GM23338 (cell line): ENCODE results near the gene NME3. TPM values are rescaled to one million over a fixed set of nuclear protein-coding genes. Genes with fewer than 3 reads are reported as not detected.

Source experiments
- ATAC-seq: fragments of 200-7000 bp; cut with Tn5 transposase; 3 replicates; pipeline ENCODE4 v1.9.1; 2020
- DNase-seq: peaks from one replicate; pipeline ENCODE4 v3.0.0-alpha.2; 2015; ENCODE audit warnings: low spot score
- H2AFZ ChIP-seq: fragments of 200-600 bp; sonication (generic); 2 replicates; pipeline ENCODE4 v1.8.0; 2016; ENCODE audit warnings: antibody characterized with exemption, mild to moderate bottlenecking, moderate library complexity
- H3F3A ChIP-seq: fragments of 200-600 bp; sonication (generic); replicated peaks from 2 replicates; pipeline ENCODE4 v1.8.0; 2017; ENCODE audit warnings: antibody characterized with exemption, mixed run types, low read depth
- H3K27ac ChIP-seq: fragments of 200-600 bp; sonication (generic); 2 replicates; pipeline ENCODE4 v1.6.1; 2016; ENCODE audit warnings: low read depth
- H3K27me3 ChIP-seq: fragments of 200-600 bp; sonication (generic); 2 replicates; pipeline ENCODE4 v1.8.0; 2016; ENCODE audit warnings: mild to moderate bottlenecking, mixed run types, moderate library complexity; ENCODE audit not compliant: insufficient read depth
- H3K36me3 ChIP-seq: fragments of 200-600 bp; sonication (generic); 2 replicates; pipeline ENCODE4 v1.8.0; 2016; ENCODE audit warnings: mild to moderate bottlenecking; ENCODE audit not compliant: insufficient read depth
- H3K4me1 ChIP-seq: fragments of 200-600 bp; sonication (generic); 2 replicates; pipeline ENCODE4 v1.8.0; 2016; ENCODE audit warnings: mild to moderate bottlenecking, moderate library complexity; ENCODE audit not compliant: insufficient read depth
- H3K4me2 ChIP-seq: fragments of 200-600 bp; sonication (generic); 2 replicates; pipeline ENCODE4 v1.7.1; 2017; ENCODE audit warnings: mixed run types
- H3K4me3 ChIP-seq: fragments of 200-600 bp; sonication (generic); 2 replicates; pipeline ENCODE4 v1.6.1; 2016; ENCODE audit warnings: mixed run types
- H3K79me2 ChIP-seq: fragments of 200-600 bp; sonication (generic); replicated peaks from 2 replicates; pipeline ENCODE4 v1.8.0; 2017; ENCODE audit warnings: mild to moderate bottlenecking; ENCODE audit not compliant: insufficient read depth
- H3K9me2 ChIP-seq: fragments of 200-600 bp; sonication (generic); 2 replicates; pipeline ENCODE4 v1.8.0; 2017; ENCODE audit not compliant: insufficient read depth
- H4K20me1 ChIP-seq: fragments of 200-600 bp; sonication (generic); replicated peaks from 2 replicates; pipeline ENCODE4 v1.8.0; 2017; ENCODE audit warnings: mild to moderate bottlenecking; ENCODE audit not compliant: insufficient read depth
- H3K27ac Mint-ChIP-seq: 2 replicates; pipeline ENCODE4 v1.8.0; 2020; ENCODE audit warnings: inconsistent platforms, mild to moderate bottlenecking, moderate library complexity, mixed read lengths
- H3K27me3 Mint-ChIP-seq: 3 replicates; pipeline ENCODE4 v1.8.0; 2022; ENCODE audit warnings: low read depth, mild to moderate bottlenecking, moderate library complexity, mixed read lengths, inconsistent platforms; ENCODE audit not compliant: insufficient read depth, poor library complexity
- H3K36me3 Mint-ChIP-seq: 3 replicates; pipeline ENCODE4 v1.8.0; 2021; ENCODE audit warnings: low read depth, mild to moderate bottlenecking, inconsistent platforms, moderate library complexity, mixed read lengths
- H3K4me1 Mint-ChIP-seq: 3 replicates; pipeline ENCODE4 v1.8.0; 2020; ENCODE audit warnings: mild to moderate bottlenecking, inconsistent platforms, mixed read lengths
- H3K4me3 Mint-ChIP-seq: 3 replicates; pipeline ENCODE4 v1.8.0; 2021; ENCODE audit warnings: moderate library complexity, mild to moderate bottlenecking, inconsistent platforms, mixed read lengths
- H3K9me3 Mint-ChIP-seq: 3 replicates; pipeline ENCODE4 v1.8.0; 2020; ENCODE audit warnings: moderate library complexity, mild to moderate bottlenecking, inconsistent platforms, mixed read lengths
- CREB1 ChIP-seq: fragments of 250-450 bp; sonication (Bioruptor Pico); IDR thresholded peaks from 2 replicates; pipeline ENCODE4 v1.5.0; 2020; ENCODE audit warnings: low read depth, mild to moderate bottlenecking, moderate library complexity
- EZH2 ChIP-seq: fragments of 200-600 bp; sonication (generic); IDR thresholded peaks from one replicate; pipeline ENCODE4 v1.8.0; 2017; ENCODE audit warnings: antibody characterized with exemption, mild to moderate bottlenecking, low read depth; ENCODE audit not compliant: unreplicated experiment
- EZH2phosphoT487 ChIP-seq: fragments of 200-600 bp; sonication (generic); IDR thresholded peaks from one replicate; pipeline ENCODE4 v1.8.1; 2018; ENCODE audit warnings: antibody characterized with exemption; ENCODE audit not compliant: unreplicated experiment
- NANOG ChIP-seq: IDR thresholded peaks from 2 replicates; pipeline ENCODE4 v1.6.1; 2016; ENCODE audit warnings: antibody characterized with exemption, borderline replicate concordance
- STAT1 ChIP-seq: IDR thresholded peaks from one replicate; pipeline ENCODE4 v1.6.1; 2016; ENCODE audit warnings: antibody characterized with exemption; ENCODE audit not compliant: unreplicated experiment
- ZNF331 ChIP-seq: fragments of 250-450 bp; sonication (Bioruptor Pico); IDR thresholded peaks from 2 replicates; pipeline ENCODE4 v1.5.0; 2020; ENCODE audit warnings: low read depth, mild to moderate bottlenecking, moderate library complexity
- polyA plus RNA-seq: library from polyadenylated mRNA; unstranded; fragments of >200 nt; fragmentation: Nextera tagmentation; extraction: Ambion mirVana; gene quantifications from 2 replicates; pipeline ENCODE4 v1.2.1, GENCODE V29; 2016
- total RNA-seq: library from RNA; depleted of rRNA; stranded (reverse); fragments of >200 nt; shearing (Covaris generic); gene quantifications from 2 replicates; pipeline ENCODE4 v1.2.3, GENCODE V29; 2014
- TF ChIP-seq, protein P1 (sequence below), 2 experiments: fragments of 200-600 bp in 1 of 2; sonication (generic) in 1 of 2; conservative IDR thresholded peaks; 2 replicates each; pipeline versions ENCODE4 v1.5.1 to v1.6.1; 2016 to 2017; ENCODE audit warnings: antibody characterized with exemption in 2 of 2, low read depth in 2 of 2, mild to moderate bottlenecking in 2 of 2, moderate library complexity in 1 of 2
- TF ChIP-seq, protein P2 (sequence below): IDR thresholded peaks from one replicate; pipeline ENCODE4 v1.6.1; 2018; ENCODE audit warnings: antibody characterized with exemption; ENCODE audit not compliant: unreplicated experiment

NME3 gene
- total and polyA plus RNA-seq, 2 experiments from 2014 or later, result 95.3 to 130 TPM

DNA sequence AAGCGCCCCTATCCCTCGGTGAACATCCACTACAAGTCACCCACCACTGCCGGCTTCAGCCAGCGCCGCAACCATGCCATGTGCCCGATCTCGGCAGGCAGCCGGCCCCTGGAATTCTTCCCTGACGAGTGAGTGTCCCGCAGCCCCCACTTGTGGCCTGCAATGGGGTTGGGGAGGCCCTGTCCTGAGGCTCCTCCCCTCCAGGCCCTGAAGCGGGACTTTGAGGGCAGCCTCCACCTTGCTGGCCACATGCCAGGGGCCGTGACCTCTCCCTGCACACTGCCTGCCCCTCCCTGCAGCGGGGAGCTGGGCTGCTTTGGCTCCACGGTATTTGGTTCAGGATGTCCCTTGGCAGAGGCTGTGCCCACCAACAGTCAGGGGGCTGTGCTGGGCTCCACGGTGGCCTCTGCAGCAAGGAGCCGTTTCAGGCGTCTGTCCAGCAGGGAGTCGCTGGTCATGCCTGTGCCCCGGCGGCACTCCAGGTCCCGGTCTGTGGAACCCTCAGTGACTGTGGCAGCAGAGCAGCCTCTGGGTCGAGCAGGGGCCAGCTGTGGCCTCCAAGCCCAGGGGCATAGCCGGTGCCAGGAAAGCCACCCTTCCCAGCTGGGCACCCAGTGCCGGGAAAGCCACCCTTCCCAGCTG lies 8.3 kb downstream of the NME3 start:
- Mint-ChIP-seq H3K9me3 (no peaks in the 10 kb centered on the region), H3K4me3 (no peak overlapping the region), H3K36me3 (peaks cover 12% of the 10 kb centered on the region), H3K27me3 (peaks cover 11% of the 10 kb centered on the region), H3K27ac (no peak overlapping the region), H3K4me1 (no peaks in the 10 kb centered on the region)
- H3K9me2 ChIP-seq, result no peaks in the 10 kb centered on the region
- TF ChIP-seq EZH2phosphoT487, result no peak
- TF ChIP-seq NANOG, result no peak
- TF ChIP-seq STAT1, result no peak
- TF ChIP-seq, protein P1, sequence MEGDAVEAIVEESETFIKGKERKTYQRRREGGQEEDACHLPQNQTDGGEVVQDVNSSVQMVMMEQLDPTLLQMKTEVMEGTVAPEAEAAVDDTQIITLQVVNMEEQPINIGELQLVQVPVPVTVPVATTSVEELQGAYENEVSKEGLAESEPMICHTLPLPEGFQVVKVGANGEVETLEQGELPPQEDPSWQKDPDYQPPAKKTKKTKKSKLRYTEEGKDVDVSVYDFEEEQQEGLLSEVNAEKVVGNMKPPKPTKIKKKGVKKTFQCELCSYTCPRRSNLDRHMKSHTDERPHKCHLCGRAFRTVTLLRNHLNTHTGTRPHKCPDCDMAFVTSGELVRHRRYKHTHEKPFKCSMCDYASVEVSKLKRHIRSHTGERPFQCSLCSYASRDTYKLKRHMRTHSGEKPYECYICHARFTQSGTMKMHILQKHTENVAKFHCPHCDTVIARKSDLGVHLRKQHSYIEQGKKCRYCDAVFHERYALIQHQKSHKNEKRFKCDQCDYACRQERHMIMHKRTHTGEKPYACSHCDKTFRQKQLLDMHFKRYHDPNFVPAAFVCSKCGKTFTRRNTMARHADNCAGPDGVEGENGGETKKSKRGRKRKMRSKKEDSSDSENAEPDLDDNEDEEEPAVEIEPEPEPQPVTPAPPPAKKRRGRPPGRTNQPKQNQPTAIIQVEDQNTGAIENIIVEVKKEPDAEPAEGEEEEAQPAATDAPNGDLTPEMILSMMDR (conservative IDR thresholded peaks at IDR 0.05; ENCODE audit: low read depth in 2 of 2), result no peak
- no peak for TF ChIP-seq CREB1 (CRISPR knock-in tag)
- no peak for TF ChIP-seq EZH2
- H3K36me3 ChIP-seq, result no peaks in the 10 kb centered on the region
- DNase-seq, result no peak
- H4K20me1 ChIP-seq, result no peaks in the 10 kb centered on the region
- no peak overlapping the region for H3K4me3 ChIP-seq
- H3K4me2 ChIP-seq, result no peak overlapping the region
- H3K27ac ChIP-seq, result no peak overlapping the region
- H3K27me3 ChIP-seq, result no peaks in the 10 kb centered on the region
- 0 out of 2 replicates have a peak, but pooled peaks cover 3% of the 10 kb centered on the region for H3F3A ChIP-seq
- ATAC-seq, result peak; percentile 4
- H2AFZ ChIP-seq, result no peak overlapping the region
- H3K79me2 ChIP-seq, result no peaks in the 10 kb centered on the region
- H3K4me1 ChIP-seq, result no peaks in the 10 kb centered on the region; the same call in 1 of the 2 replicates

DNA sequence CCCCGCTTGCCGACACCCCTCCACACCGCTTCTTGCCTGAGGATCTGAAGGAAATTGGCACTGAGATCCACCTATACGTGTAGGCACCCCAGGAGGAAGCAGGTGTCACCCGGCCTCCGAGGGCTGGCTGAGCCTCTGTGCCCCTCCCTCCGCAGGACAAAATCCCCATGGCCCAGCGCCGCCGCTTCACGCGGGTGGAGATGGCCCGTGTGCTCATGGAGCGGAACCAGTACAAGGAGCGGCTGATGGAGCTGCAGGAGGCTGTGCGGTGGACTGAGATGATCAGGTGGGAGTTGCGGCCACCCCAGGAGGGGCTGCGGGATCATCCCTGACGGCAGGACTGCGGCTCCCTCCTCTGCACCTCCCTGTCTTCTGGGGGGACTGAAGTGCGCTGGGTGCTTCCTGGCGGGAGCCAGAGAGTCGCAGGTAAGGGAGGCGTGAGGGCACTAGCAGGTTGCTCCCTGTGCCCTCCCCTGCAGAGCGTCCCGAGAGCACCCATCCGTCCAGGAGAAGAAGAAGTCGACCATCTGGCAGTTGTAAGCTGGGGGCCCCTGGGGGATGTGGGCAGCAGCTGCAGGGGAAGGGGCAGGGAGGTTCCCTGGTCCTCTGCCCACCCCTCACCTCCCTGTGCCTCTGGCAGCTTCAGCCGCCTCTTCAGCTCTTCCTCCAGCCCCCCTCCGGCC lies 9.0 kb downstream of the NME3 start:
- Mint-ChIP-seq H3K27me3 (peaks cover 11% of the 10 kb centered on the region), H3K4me3 (no peak overlapping the region), H3K9me3 (no peaks in the 10 kb centered on the region; the same call in 2 of the 3 replicates), H3K4me1 (no peaks in the 10 kb centered on the region), H3K27ac (no peak overlapping the region), H3K36me3 (peaks cover 12% of the 10 kb centered on the region)
- no peaks in the 10 kb centered on the region for H3K27me3 ChIP-seq
- H3K4me3 ChIP-seq, result no peak overlapping the region
- H3K36me3 ChIP-seq, result no peaks in the 10 kb centered on the region
- H2AFZ ChIP-seq, result no peak overlapping the region
- no peak for TF ChIP-seq STAT1
- no peak for TF ChIP-seq NANOG
- no peak for TF ChIP-seq CREB1 (CRISPR knock-in tag)
- TF ChIP-seq ZNF331 (CRISPR knock-in tag), result no peak
- no peak for TF ChIP-seq EZH2
- TF ChIP-seq, protein P2, sequence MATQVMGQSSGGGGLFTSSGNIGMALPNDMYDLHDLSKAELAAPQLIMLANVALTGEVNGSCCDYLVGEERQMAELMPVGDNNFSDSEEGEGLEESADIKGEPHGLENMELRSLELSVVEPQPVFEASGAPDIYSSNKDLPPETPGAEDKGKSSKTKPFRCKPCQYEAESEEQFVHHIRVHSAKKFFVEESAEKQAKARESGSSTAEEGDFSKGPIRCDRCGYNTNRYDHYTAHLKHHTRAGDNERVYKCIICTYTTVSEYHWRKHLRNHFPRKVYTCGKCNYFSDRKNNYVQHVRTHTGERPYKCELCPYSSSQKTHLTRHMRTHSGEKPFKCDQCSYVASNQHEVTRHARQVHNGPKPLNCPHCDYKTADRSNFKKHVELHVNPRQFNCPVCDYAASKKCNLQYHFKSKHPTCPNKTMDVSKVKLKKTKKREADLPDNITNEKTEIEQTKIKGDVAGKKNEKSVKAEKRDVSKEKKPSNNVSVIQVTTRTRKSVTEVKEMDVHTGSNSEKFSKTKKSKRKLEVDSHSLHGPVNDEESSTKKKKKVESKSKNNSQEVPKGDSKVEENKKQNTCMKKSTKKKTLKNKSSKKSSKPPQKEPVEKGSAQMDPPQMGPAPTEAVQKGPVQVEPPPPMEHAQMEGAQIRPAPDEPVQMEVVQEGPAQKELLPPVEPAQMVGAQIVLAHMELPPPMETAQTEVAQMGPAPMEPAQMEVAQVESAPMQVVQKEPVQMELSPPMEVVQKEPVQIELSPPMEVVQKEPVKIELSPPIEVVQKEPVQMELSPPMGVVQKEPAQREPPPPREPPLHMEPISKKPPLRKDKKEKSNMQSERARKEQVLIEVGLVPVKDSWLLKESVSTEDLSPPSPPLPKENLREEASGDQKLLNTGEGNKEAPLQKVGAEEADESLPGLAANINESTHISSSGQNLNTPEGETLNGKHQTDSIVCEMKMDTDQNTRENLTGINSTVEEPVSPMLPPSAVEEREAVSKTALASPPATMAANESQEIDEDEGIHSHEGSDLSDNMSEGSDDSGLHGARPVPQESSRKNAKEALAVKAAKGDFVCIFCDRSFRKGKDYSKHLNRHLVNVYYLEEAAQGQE, result no peak
- TF ChIP-seq EZH2phosphoT487, result no peak
- no peak overlapping the region for H3K4me2 ChIP-seq
- no peaks in the 10 kb centered on the region for H3K9me2 ChIP-seq
- no peaks in the 10 kb centered on the region for H4K20me1 ChIP-seq
- no peak for DNase-seq
- H3K79me2 ChIP-seq, result no peaks in the 10 kb centered on the region
- no peak for ATAC-seq
- H3K4me1 ChIP-seq, result no peaks in the 10 kb centered on the region; the same call in 1 of the 2 replicates
- H3F3A ChIP-seq, result 0 out of 2 replicates have a peak, but pooled peaks cover 3% of the 10 kb centered on the region
- no peak overlapping the region for H3K27ac ChIP-seq
